Measurements from ENCODE around the gene LGALS9C.
"Not testable (repeated sequence)": the region's sequence is repeated elsewhere in the genome, so short reads cannot be mapped to it uniquely, and the experiment has no call there.

- TF ChIP-seq POLR2A (IDR thresholded peaks at IDR 0.05): not testable (repeated sequence)
- TF ChIP-seq, protein P1, sequence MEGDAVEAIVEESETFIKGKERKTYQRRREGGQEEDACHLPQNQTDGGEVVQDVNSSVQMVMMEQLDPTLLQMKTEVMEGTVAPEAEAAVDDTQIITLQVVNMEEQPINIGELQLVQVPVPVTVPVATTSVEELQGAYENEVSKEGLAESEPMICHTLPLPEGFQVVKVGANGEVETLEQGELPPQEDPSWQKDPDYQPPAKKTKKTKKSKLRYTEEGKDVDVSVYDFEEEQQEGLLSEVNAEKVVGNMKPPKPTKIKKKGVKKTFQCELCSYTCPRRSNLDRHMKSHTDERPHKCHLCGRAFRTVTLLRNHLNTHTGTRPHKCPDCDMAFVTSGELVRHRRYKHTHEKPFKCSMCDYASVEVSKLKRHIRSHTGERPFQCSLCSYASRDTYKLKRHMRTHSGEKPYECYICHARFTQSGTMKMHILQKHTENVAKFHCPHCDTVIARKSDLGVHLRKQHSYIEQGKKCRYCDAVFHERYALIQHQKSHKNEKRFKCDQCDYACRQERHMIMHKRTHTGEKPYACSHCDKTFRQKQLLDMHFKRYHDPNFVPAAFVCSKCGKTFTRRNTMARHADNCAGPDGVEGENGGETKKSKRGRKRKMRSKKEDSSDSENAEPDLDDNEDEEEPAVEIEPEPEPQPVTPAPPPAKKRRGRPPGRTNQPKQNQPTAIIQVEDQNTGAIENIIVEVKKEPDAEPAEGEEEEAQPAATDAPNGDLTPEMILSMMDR (IDR thresholded peaks at IDR 0.05): not testable (repeated sequence)
These were observed 44.5 kb downstream of the LGALS9C start for GRCh38 chr17:18521100-18521499.

Measured in prostate gland (tissue), 2 donors.